Fibroblast of the aortic adventitia (primary cell): ENCODE data around the gene FMNL1. TPM values are rescaled to one million over a fixed set of nuclear protein-coding genes. Genes with fewer than 3 reads are reported as not detected.
"Not testable (repeated sequence)": the region's sequence is repeated elsewhere in the genome, so short reads cannot be mapped to it uniquely, and the experiment has no call there.

Experiments used
- DNase-seq: peaks from one replicate; pipeline ENCODE4 v3.0.0-alpha.2; 2010; ENCODE audit warnings: low read depth
- H3K4me3 ChIP-seq: 2 replicates; pipeline ENCODE4 v1.5.1; 2011; ENCODE audit warnings: low read depth, mild to moderate bottlenecking, control low read depth, low read length, moderate library complexity
- CTCF ChIP-seq: IDR thresholded peaks from 2 replicates; pipeline ENCODE4 v1.5.1; 2011; ENCODE audit warnings: mild to moderate bottlenecking, low read length, control low read depth, inconsistent platforms; ENCODE audit not compliant: insufficient read depth
- total RNA-seq: library from RNA; depleted of rRNA; stranded (reverse); fragments of >200 nt; gene quantifications from 2 replicates; pipeline ENCODE4 v1.2.3, GENCODE V29; 2012; ENCODE audit warnings: low replicate concordance

The FMNL1 gene
- total RNA-seq, 1 donor = 0.81 TPM

- TF ChIP-seq CTCF = no peak
- DNase-seq = no peak
- peak overlapping the region; percentile 55 for H3K4me3 ChIP-seq
These were observed 26.7 kb downstream of the FMNL1 start for GRCh38 chr17:45248132-45248957.

- no peak for TF ChIP-seq CTCF
- no peak for DNase-seq
- no peak overlapping the region for H3K4me3 ChIP-seq
These were observed 30.2 kb downstream of the FMNL1 start for GRCh38 chr17:45251931-45252330.

- H3K4me3 ChIP-seq, DNase-seq: not testable (repeated sequence)
These were observed 31.6 kb downstream of the FMNL1 start for GRCh38 chr17:45253237-45253636.

GRCh38 chr17:45253879-45254278 lies 32.2 kb downstream of the FMNL1 start:
- DNase-seq = no peak
- TF ChIP-seq CTCF = no peak
- no peak overlapping the region for H3K4me3 ChIP-seq

GRCh38 chr17:45255358-45255757 lies 33.7 kb downstream of the FMNL1 start:
- no peak overlapping the region for H3K4me3 ChIP-seq
- DNase-seq = no peak
- no peak for TF ChIP-seq CTCF

GRCh38 chr17:45256114-45256966 lies 34.7 kb downstream of the FMNL1 start:
- peak; percentile 9 for TF ChIP-seq CTCF
- no peak for DNase-seq
- H3K4me3 ChIP-seq = no peak overlapping the region

GRCh38 chr17:45257115-45257514 lies 35.4 kb downstream of the FMNL1 start:
- no peak for DNase-seq
- no peak for TF ChIP-seq CTCF
- H3K4me3 ChIP-seq = no peak overlapping the region
